ENCODE measurements around the gene PHF1. TPM values are rescaled to one million over a fixed set of nuclear protein-coding genes. Genes with fewer than 3 reads are reported as not detected.

PHF1 gene
- total and polyA plus RNA-seq, 2 of the 13 experiments (the other 11 are each of a cell fraction or from before 2014, with no cell fraction given) = 25.4 to 61.9 TPM

GRCh38 chr6:33454009-33454946, 43.5 kb downstream of the PHF1 start, which contains the start of gene ZBTB9 (continued):
- no peak for TF ChIP-seq USF2 (IDR thresholded peaks at IDR 0.05; ENCODE audit: low read depth, low read length)
- TF ChIP-seq USF2 (CRISPR knock-in tag; IDR thresholded peaks at IDR 0.05; ENCODE audit: borderline replicate concordance) = no peak; the same call in 1 of the 2 replicates
- TF ChIP-seq POLR2A (IDR thresholded peaks at IDR 0.05; ENCODE audit: insufficient read depth in 1 of 2, low read depth in 2 of 2, low read length in 2 of 2) = peak; percentile 87 to 98
- peak; percentile 68; the same call in 1 of the 2 replicates for TF ChIP-seq MZF1 (CRISPR knock-in tag; IDR thresholded peaks at IDR 0.05; ENCODE audit: borderline replicate concordance)
- TF ChIP-seq SNAPC4 (CRISPR knock-in tag; IDR thresholded peaks at IDR 0.05) = peak; percentile 81
- TF ChIP-seq RORA (CRISPR knock-in tag; IDR thresholded peaks at IDR 0.05) = no peak
- TF ChIP-seq THAP11 (CRISPR knock-in tag; IDR thresholded peaks at IDR 0.05) = peak; percentile 95
- TF ChIP-seq ZBTB25 (CRISPR knock-in tag; IDR thresholded peaks at IDR 0.05) = peak; percentile 97
- TF ChIP-seq ERF (CRISPR knock-in tag; IDR thresholded peaks at IDR 0.05) = peak; percentile 90
- TF ChIP-seq ZNF878 (CRISPR knock-in tag; IDR thresholded peaks at IDR 0.05) = 0 out of 2 replicates have a peak, but pooled peaks have one; percentile 0
- no peak for TF ChIP-seq HDAC6 (IDR thresholded peaks at IDR 0.05; ENCODE audit: low read depth, low read length)
- peak; percentile 76; the same call in 1 of the 2 replicates for TF ChIP-seq ZKSCAN5 (CRISPR knock-in tag; IDR thresholded peaks at IDR 0.05)
- TF ChIP-seq POLR2G (IDR thresholded peaks at IDR 0.05; ENCODE audit: low read depth, low read length) = peak; percentile 98
- peak; percentile 97 for TF ChIP-seq NFYB (CRISPR knock-in tag; IDR thresholded peaks at IDR 0.05)
- peak; percentile 47; the same call in 1 of the 2 replicates for TF ChIP-seq MAZ (IDR thresholded peaks at IDR 0.05; ENCODE audit: borderline replicate concordance, low read depth, low read length)
- TF ChIP-seq MAZ (CRISPR knock-in tag; IDR thresholded peaks at IDR 0.05; ENCODE audit: low read depth) = peak; percentile 91
- no peak for TF ChIP-seq ZNF644 (CRISPR knock-in tag; IDR thresholded peaks at IDR 0.05; ENCODE audit: low read depth)
- TF ChIP-seq TSC22D2 (CRISPR knock-in tag; IDR thresholded peaks at IDR 0.05; ENCODE audit: borderline replicate concordance) = peak; percentile 96; the same call in 1 of the 2 replicates
- TF ChIP-seq CBX1 (IDR thresholded peaks at IDR 0.05; ENCODE audit: low read depth) = peak; percentile 97
- peak; percentile 87 for TF ChIP-seq MEIS1 (CRISPR knock-in tag; IDR thresholded peaks at IDR 0.05; ENCODE audit: borderline replicate concordance)
- no peak for TF ChIP-seq TRIM24 (CRISPR knock-in tag; IDR thresholded peaks at IDR 0.05)
- no peak for TF ChIP-seq CBX2 (IDR thresholded peaks at IDR 0.05; ENCODE audit: low read depth, low read length)
- no peak for TF ChIP-seq CBX2 (CRISPR knock-in tag; IDR thresholded peaks at IDR 0.05; ENCODE audit: low read depth)
